ENCODE data around the gene PRPSAP1.

DNA sequence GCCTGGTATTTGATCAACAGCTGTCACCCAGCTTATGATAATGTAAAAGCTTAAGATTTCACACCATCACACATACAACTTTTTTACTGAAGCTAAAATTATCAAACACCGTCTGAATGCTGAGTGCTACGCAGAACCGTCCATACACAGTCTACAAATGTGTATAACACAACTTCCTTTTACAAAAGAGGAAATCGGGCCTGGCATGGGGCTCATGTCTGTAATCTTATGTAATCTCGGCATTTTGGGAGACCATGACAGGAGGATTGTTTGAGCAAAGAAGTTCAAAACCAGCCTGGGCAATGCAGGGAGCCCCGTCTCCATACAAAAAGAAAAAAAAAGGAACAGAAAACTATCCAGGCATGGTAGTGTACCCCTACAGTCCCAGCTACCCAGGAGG is 26.0 kb downstream of the PRPSAP1 start:
- TF ChIP-seq HOXA7 (CRISPR knock-in tag; IDR thresholded peaks at IDR 0.05; ENCODE audit: borderline replicate concordance) (no peak), ZNF121 (tag by site-specific recombination; IDR thresholded peaks at IDR 0.05) (no peak)

Data from HEK293 (cell line).